Esophagus squamous epithelium (tissue), 5 donors: ENCODE results near the gene CA9. TPM values are rescaled to one million over a fixed set of nuclear protein-coding genes. Genes with fewer than 3 reads are reported as not detected.
"Not testable (repeated sequence)": the region's sequence is repeated elsewhere in the genome, so short reads cannot be mapped to it uniquely, and the experiment has no call there.

Source experiments
- DNase-seq: peaks from one replicate; lab custom pipeline; 2025; lab: John Stamatoyannopoulos, UW
- H3K27ac ChIP-seq, 4 donors: fragments of 200-600 bp; sonication (generic); one replicate each; pipeline ENCODE4 v1.5.1; 2016 to 2019; ENCODE audit warnings: mild to moderate bottlenecking in 1 of 4
- H3K27me3 ChIP-seq, 4 donors: fragments of 200-600 bp; sonication (generic); 1 replicate in 3 of 4; 2 replicates in 1 of 4; pipeline versions ENCODE4 v1.5.1 to v1.6.0; 2017 to 2021; ENCODE audit warnings: antibody characterized with exemption in 1 of 4
- H3K36me3 ChIP-seq, 3 donors: fragments of 200-600 bp; sonication (generic); one replicate each; pipeline ENCODE4 v1.5.1; 2016 to 2019
- H3K4me1 ChIP-seq, 3 donors: fragments of 200-600 bp; sonication (generic); one replicate each; pipeline ENCODE4 v1.5.1; 2017 to 2019
- H3K4me3 ChIP-seq, 4 donors: fragments of 200-600 bp; sonication (generic); 1 replicate in 3 of 4; 2 replicates in 1 of 4; pipeline ENCODE4 v1.5.1; 2016 to 2019; ENCODE audit warnings: mild to moderate bottlenecking in 2 of 4, moderate library complexity in 1 of 4
- H3K9me3 ChIP-seq, 3 donors: fragments of 200-600 bp; sonication (generic); one replicate each; pipeline ENCODE4 v1.5.1; 2016 to 2019
- POLR2A ChIP-seq, 4 donors: fragments of 450-650 bp; IDR thresholded peaks; one replicate each; pipeline ENCODE4 v1.6.1; 2017; ENCODE audit warnings: antibody characterized with exemption in 4 of 4, mild to moderate bottlenecking in 4 of 4, moderate library complexity in 3 of 4
- WGBS, 2 donors: methylation state at CpG; one replicate each; pipeline ENCODE4 v1.1.5; 2018; 5-methylcytosine and 5-hydroxymethylcytosine counted together
- intact Hi-C: fragments of 100-400 bp; cut with DNase I; formaldehyde crosslinking; loops from one replicate; pipeline ENCODE4 v1.15.0; 2022
- total RNA-seq, 4 donors: library from RNA; depleted of rRNA; stranded (reverse); fragments of >200 nt; gene quantifications; one replicate each; pipeline ENCODE4 v1.1.0, GENCODE V29; 2016
- TF ChIP-seq, protein P1 (sequence below), 6 experiments: fragments of 450-650 bp in 4 of 6; fragments of 200-600 bp in 2 of 6; sonication (generic) in 2 of 6; IDR thresholded peaks; one replicate each; pipeline ENCODE4 v1.5.1; 2016 to 2019; ENCODE audit warnings: antibody characterized with exemption in 6 of 6, mild to moderate bottlenecking in 4 of 6, moderate library complexity in 4 of 6
- donor health status: DM: yes; HTN: yes; CAD: no.

CA9 gene
- total RNA-seq, 4 donors from 2014 or later = 2.2 TPM; not detected in 3

DNA sequence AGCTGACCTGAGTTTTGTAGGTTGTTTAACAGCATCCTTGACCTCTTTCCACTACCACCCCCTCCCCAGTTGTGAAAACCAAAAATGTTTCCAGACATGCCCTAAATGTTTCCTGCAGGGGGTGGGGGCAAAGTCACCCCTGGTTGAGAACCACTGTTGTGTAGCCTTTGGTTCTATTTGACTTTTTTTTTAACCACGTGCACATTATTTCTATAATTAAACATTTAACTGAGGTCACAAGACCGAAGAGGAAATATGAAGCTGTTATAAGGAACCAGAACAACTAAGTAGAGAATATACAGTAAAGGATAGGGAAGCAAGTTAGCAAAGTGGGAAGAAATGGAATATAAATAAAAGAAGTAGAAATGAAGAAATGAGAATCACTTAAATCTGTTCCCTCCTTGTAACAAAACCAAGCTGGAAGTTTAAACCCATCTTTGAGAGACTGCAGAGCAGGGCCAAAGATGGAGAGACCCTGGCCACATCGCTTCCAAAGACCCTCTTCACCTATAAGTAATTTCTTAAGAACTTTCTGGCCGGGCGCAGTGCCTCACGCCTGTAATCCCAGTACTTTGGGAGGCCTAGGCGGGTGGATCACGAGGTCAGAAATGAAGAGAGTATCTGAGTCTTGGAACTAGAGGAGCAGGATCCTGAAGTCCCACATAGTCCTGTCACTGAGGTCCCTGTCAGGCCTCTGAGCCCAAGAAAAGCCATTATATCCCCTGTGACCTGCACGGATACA, 37.4 kb upstream of the CA9 start:
- Histone ChIP-seq H3K36me3 (no peaks in the 10 kb centered on the region), H3K27me3 (no peaks in the 10 kb centered on the region), H3K4me1 (no peaks in the 10 kb centered on the region), H3K27ac (peak overlapping the region in 1 of 4 donors; percentile 49), H3K9me3 (no peaks in the 10 kb centered on the region), H3K4me3 (no peak overlapping the region)
- intact Hi-C loops = no loop called here
- TF ChIP-seq, protein P1, sequence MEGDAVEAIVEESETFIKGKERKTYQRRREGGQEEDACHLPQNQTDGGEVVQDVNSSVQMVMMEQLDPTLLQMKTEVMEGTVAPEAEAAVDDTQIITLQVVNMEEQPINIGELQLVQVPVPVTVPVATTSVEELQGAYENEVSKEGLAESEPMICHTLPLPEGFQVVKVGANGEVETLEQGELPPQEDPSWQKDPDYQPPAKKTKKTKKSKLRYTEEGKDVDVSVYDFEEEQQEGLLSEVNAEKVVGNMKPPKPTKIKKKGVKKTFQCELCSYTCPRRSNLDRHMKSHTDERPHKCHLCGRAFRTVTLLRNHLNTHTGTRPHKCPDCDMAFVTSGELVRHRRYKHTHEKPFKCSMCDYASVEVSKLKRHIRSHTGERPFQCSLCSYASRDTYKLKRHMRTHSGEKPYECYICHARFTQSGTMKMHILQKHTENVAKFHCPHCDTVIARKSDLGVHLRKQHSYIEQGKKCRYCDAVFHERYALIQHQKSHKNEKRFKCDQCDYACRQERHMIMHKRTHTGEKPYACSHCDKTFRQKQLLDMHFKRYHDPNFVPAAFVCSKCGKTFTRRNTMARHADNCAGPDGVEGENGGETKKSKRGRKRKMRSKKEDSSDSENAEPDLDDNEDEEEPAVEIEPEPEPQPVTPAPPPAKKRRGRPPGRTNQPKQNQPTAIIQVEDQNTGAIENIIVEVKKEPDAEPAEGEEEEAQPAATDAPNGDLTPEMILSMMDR (IDR thresholded peaks at IDR 0.05) = no peak
- no peak for TF ChIP-seq POLR2A (IDR thresholded peaks at IDR 0.05)
- WGBS, 2 donors = 71 to 76% methylated on average over 9 of the region's 9 CpGs
- DNase-seq = no peak

DNA sequence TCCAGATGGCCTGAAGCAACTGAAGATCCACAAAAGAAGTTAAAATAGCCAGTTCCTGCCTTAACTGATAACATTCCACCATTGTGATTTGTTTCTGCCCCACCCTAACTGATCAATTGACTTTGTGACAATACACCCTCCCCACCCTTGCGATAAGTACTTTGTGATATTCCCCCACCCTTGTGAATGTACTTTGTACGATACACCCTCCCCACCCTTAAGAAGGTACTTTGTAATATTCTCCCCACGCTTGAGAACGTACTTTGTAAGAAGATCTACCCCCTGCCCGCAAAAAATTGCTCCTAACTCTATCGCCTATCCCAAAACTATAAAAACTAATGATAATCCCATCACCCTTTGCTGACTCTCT, 36.9 kb upstream of the CA9 start:
- H3K36me3 ChIP-seq, intact Hi-C loops, DNase-seq, H3K4me3 ChIP-seq, H3K4me1 ChIP-seq, H3K9me3 ChIP-seq, H3K27me3 ChIP-seq: not testable (repeated sequence)
- peak overlapping the region in 1 of 4 donors; percentile 49 for H3K27ac ChIP-seq
- 92 to 95% methylated on average over 6 of the region's 6 CpGs for WGBS, 2 donors

DNA sequence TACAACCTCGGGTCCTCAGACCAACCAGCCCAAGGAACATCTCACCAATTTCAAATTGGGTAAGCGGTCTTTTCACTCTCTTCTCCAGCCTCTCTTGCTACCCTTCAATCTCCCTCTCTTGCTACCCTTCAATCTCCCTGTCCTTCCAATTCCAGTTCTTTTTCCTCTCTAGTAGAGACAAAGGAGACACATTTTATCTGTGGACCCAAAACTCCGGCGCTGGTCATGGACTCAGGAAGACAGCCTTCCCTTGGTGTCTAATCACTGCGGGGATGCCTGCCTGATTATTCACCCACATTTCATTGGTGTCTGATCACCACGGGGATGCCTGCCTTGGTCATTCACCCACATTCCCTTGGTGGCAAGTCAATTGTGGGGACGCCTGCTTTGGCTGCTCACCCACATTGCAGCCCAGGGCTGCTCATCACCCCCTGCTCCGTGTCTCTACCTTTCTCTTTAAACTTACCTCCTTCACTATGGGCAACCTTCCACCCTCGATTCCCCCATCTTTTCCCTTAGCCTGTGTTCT, 36.2 kb upstream of the CA9 start:
- WGBS, 2 donors = 85 to 94% methylated on average over 9 of the region's 9 CpGs
- H3K4me3 ChIP-seq, DNase-seq, H3K4me1 ChIP-seq, H3K27me3 ChIP-seq, H3K36me3 ChIP-seq, H3K27ac ChIP-seq, intact Hi-C loops, H3K9me3 ChIP-seq: not testable (repeated sequence)

DNA sequence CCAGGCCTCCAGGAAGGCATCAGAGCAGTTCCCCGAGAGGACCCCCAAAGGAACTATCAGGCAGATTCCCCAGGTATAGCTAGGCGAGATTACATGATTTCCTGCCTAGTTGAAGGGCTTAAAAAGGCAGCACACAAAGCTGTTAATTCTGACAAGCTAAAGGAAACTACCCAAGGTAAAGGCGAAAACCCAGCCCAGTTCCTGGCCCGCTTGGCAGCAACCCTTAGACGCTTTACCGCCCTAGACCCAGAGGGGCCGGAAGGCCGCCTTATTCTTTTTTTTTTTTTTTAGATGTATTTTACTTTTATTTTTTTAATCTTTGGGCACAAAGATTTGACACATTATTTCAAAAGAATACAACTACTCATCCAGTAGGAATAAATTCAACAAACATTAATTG, 35.0 kb upstream of the CA9 start:
- intact Hi-C loops, H3K27me3 ChIP-seq, H3K4me1 ChIP-seq: not testable (repeated sequence)

DNA sequence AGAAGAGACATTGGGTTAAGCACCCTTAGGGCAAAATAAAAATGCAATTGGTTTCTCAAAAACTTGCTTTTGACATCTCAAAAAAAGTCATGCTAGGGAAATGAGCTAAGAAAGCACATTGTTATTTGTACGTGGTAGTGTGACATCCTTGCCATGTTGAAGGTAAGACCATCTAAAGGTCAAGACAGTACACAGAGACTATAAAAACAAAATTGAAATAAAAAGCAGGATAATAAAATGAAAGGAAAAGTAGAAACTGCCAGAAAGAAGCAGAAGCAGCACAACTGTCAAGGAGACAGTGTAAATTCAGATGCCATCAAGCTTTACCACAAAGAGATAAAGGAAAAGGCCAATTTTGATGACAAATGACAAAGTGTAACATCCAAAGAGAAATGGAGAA, 34.5 kb upstream of the CA9 start:
- intact Hi-C loops, H3K9me3 ChIP-seq, DNase-seq, H3K4me1 ChIP-seq, H3K27me3 ChIP-seq, H3K36me3 ChIP-seq, H3K4me3 ChIP-seq: not testable (repeated sequence)
- WGBS, 2 donors = 57 to 67% methylated on average over 1 of the region's 1 CpG
- H3K27ac ChIP-seq = peak overlapping the region in 1 of 4 donors; percentile 11

More for the DNA sequence above, 35.0 kb upstream of the CA9 start:
- not testable (repeated sequence) for H3K4me3 ChIP-seq, DNase-seq, H3K36me3 ChIP-seq, H3K9me3 ChIP-seq
- 48 to 64% methylated on average over 6 to 7 of the region's 8 CpGs for WGBS, 2 donors
- H3K27ac ChIP-seq = peak overlapping the region in 1 of 4 donors; percentile 11

DNA sequence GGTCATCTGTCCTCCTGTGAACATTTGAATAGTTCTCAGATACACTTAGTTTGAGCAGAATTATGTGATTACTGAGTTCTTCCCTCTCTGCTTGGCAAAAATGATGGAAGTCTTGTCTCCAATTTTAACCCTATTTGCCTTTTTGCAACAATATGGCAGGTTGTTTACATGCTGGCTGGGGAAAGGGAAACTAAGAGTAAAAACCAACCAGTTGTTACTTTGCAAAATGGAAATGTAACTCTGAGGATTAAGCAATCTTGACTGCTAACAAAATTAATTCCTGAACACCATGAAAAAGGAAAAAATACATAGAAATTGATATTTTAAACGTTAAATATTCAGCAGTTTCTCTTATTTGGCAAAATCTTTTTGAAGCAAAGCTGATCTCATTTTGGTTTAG, 34.1 kb upstream of the CA9 start:
- Histone ChIP-seq H3K4me1 (peaks cover 0 to 12% (median 0%) of the 10 kb centered on the region in 3 donors), H3K27ac (peak overlapping the region in 1 of 4 donors; percentile 11), H3K36me3 (no peaks in the 10 kb centered on the region), H3K9me3 (no peaks in the 10 kb centered on the region), H3K4me3 (no peak overlapping the region), H3K27me3 (no peaks in the 10 kb centered on the region)
- intact Hi-C loops = no loop called here
- TF ChIP-seq, protein P1 (IDR thresholded peaks at IDR 0.05) = no peak
- no peak for TF ChIP-seq POLR2A (IDR thresholded peaks at IDR 0.05)
- 71 to 81% methylated on average over 1 of the region's 1 CpG for WGBS, 2 donors
- no peak for DNase-seq

DNA sequence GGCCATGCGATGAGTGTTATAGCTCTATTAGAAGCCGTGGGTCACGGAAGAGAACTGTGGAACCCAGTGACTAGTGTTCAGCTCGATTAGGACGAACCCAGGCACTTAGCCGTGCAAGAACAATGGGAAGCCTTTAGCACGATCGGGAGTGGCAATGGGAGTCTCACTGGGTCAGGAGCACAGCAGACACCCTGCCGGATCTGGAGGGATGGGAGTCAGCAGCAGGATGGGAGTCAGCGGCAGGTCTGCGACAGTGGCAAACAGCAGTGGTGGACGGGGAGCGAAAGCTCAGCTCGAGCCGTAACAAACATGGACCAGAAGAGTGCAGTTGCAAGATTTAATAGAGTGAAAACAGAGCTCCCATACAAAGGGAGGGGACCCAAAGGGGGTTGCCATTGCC, 33.3 kb upstream of the CA9 start:
- H3K4me3 ChIP-seq, H3K9me3 ChIP-seq, H3K27me3 ChIP-seq, H3K36me3 ChIP-seq, DNase-seq, H3K27ac ChIP-seq, intact Hi-C loops: not testable (repeated sequence)
- peaks cover 0 to 18% (median 4%) of the 10 kb centered on the region in 3 donors for H3K4me1 ChIP-seq
- 94 to 96% methylated on average over 15 of the region's 15 CpGs for WGBS, 2 donors

DNA sequence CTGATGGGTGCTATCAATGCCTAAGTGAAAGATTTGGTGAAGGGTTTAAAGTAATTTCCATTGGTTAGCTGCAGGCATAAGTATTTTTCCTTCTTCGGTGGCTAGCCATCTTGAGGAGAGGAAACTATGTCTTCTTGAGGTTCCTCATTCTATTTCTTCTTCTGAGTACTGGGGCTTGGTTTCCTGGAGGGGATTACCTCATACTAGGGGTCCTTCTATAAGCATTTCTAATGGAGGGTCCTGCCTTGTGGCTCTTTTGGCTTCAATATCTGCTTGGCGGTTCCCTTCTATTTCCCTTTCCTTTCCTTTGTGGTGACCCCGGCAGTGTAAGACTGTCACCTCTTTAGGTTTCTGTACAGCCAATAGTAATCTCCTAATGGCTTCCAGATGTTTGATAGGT, 32.2 kb upstream of the CA9 start:
- H3K27ac ChIP-seq, intact Hi-C loops, H3K9me3 ChIP-seq, H3K36me3 ChIP-seq, H3K27me3 ChIP-seq, H3K4me3 ChIP-seq, DNase-seq: not testable (repeated sequence)
- WGBS, 2 donors = 87 to 89% methylated on average over 3 of the region's 3 CpGs
- H3K4me1 ChIP-seq = peaks cover 0 to 29% (median 4%) of the 10 kb centered on the region in 3 donors
